ENCODE data around the gene PDE9A. TPM values are rescaled to one million over a fixed set of nuclear protein-coding genes. Genes with fewer than 3 reads are reported as not detected.
A peak's percentile ranks its signal among the peaks of the same experiment; 100 is the strongest.

Gene PDE9A
- total and polyA plus RNA-seq, 2 experiments from 2014 or later: not detected

DNA sequence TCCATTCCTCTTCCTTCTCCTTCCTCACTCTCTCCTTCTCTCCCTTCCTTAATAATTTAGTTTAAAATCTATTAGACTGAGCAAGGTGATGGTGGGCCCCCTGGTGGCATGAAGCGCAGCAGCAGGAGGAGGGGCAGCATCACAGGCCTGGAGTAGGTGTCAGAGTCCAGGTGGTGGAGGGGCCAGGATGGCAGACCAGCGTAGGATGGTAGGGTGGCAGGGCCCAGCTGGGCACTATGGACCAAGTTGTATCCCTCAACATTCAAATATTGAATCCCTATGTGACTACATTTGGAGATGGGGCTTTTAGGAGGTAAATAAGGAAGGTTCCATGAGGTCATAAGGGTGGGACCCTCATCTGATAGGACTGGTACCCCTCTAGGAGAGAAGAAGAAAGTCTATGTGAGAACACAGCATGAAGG, 164.9 kb downstream of the PDE9A start:
- Histone ChIP-seq H3K9me3 (ENCODE audit: low read depth) (no peaks in the 10 kb centered on the region), H3K4me3 (no peak overlapping the region), H2AFZ (no peak overlapping the region), H3F3A (ENCODE audit: insufficient read depth) (no peaks in the 10 kb centered on the region), H3K79me2 (ENCODE audit: insufficient read depth) (no peaks in the 10 kb centered on the region), H3K4me2 (ENCODE audit: unreplicated experiment) (no peak overlapping the region), H3K27me3 (replicated peaks; ENCODE audit: insufficient read depth) (peaks cover 27% of the 10 kb centered on the region; the same call in 1 of the 2 replicates), H3K9ac (no peak overlapping the region), H3K4me1 (ENCODE audit: insufficient read depth) (no peaks in the 10 kb centered on the region), H3K27ac (no peak overlapping the region), H3K36me3 (ENCODE audit: low read depth) (no peaks in the 10 kb centered on the region), H3K9me2 (ENCODE audit: insufficient read depth) (no peaks in the 10 kb centered on the region), H4K20me1 (ENCODE audit: insufficient read depth) (no peaks in the 10 kb centered on the region)
- DNase-seq: peak; percentile 73
- TF ChIP-seq EZH2 (IDR thresholded peaks at IDR 0.05; ENCODE audit: insufficient read depth, poor library complexity, severe bottlenecking): no peak
- TF ChIP-seq EZH2phosphoT487 (IDR thresholded peaks at IDR 0.05; ENCODE audit: insufficient read depth, low read depth): no peak
- WGBS, 2 experiments (ENCODE audit: low coverage in 1 of 2, low lambda C conversion rate in 2 of 2, missing lambda C conversion rate in 2 of 2): 2 to 4% methylated on average over 2 of the region's 2 CpGs
- in situ Hi-C loops (cut with MboI): loop anchor here (25.0 kb wide), 1 partner anchor 656 kb away; no protein-coding TSS in a partner anchor

DNA sequence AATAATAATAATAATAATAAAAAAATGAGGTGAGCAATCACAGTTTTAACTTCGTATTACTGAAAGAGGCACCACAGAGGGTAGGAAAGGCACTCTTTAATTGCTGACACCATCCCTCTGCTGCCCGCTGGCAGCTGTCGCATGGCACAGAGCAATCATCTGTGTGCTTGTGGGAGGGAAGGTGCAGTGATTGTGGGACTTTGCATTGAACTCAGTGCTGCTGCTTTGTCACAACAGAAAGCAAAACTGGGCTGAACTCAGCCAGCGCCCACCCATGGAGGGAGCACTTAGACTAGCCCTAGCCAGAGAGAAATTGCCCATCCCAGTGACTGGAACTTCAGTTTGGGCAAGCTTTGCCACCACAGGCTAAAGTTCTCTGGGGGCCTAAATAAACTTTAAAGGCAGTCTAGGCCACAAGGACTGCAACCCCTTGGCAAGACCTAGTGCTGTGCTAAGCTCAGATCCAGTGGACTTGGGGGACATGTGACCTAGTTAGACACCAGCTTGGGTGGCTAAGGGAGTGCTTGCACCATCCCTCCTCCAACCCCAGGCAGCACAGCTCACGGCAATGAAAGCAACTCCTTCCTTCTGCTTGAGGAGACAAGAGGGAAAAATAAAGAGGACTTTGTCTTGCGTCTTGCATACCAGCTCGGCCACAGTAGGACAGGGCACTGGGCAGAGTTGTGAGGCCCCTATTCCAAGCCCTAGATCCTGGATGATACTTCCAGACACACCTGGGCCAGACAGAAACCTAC, 166.6 kb downstream of the PDE9A start:
- H3K79me2 ChIP-seq (ENCODE audit: insufficient read depth): no peaks in the 10 kb centered on the region
- no peaks in the 10 kb centered on the region for H3K4me1 ChIP-seq (ENCODE audit: insufficient read depth)
- no peak overlapping the region for H3K4me2 ChIP-seq (ENCODE audit: unreplicated experiment)
- no peak overlapping the region for H3K4me3 ChIP-seq
- no peaks in the 10 kb centered on the region for H3K36me3 ChIP-seq (ENCODE audit: low read depth)
- H3F3A ChIP-seq (ENCODE audit: insufficient read depth): no peaks in the 10 kb centered on the region
- in situ Hi-C loops (cut with MboI): loop anchor here (5.0 to 25.0 kb wide), 2 partner anchors 228 to 658 kb away; no protein-coding TSS in a partner anchor
- no peak for TF ChIP-seq EZH2 (IDR thresholded peaks at IDR 0.05; ENCODE audit: insufficient read depth, poor library complexity, severe bottlenecking)
- TF ChIP-seq EZH2phosphoT487 (IDR thresholded peaks at IDR 0.05; ENCODE audit: insufficient read depth, low read depth): no peak
- H3K9me2 ChIP-seq (ENCODE audit: insufficient read depth): no peaks in the 10 kb centered on the region
- H3K9me3 ChIP-seq (ENCODE audit: low read depth): no peaks in the 10 kb centered on the region
- peaks cover 20% of the 10 kb centered on the region; the same call in 1 of the 2 replicates for H3K27me3 ChIP-seq (replicated peaks; ENCODE audit: insufficient read depth)
- H2AFZ ChIP-seq: no peak overlapping the region
- 71 to 80% methylated on average over 7 of the region's 7 CpGs for WGBS, 2 experiments (ENCODE audit: low coverage in 1 of 2, low lambda C conversion rate in 2 of 2, missing lambda C conversion rate in 2 of 2)
- no peak overlapping the region for H3K9ac ChIP-seq
- DNase-seq: no peak
- no peaks in the 10 kb centered on the region for H4K20me1 ChIP-seq (ENCODE audit: insufficient read depth)
- no peak overlapping the region for H3K27ac ChIP-seq

DNA sequence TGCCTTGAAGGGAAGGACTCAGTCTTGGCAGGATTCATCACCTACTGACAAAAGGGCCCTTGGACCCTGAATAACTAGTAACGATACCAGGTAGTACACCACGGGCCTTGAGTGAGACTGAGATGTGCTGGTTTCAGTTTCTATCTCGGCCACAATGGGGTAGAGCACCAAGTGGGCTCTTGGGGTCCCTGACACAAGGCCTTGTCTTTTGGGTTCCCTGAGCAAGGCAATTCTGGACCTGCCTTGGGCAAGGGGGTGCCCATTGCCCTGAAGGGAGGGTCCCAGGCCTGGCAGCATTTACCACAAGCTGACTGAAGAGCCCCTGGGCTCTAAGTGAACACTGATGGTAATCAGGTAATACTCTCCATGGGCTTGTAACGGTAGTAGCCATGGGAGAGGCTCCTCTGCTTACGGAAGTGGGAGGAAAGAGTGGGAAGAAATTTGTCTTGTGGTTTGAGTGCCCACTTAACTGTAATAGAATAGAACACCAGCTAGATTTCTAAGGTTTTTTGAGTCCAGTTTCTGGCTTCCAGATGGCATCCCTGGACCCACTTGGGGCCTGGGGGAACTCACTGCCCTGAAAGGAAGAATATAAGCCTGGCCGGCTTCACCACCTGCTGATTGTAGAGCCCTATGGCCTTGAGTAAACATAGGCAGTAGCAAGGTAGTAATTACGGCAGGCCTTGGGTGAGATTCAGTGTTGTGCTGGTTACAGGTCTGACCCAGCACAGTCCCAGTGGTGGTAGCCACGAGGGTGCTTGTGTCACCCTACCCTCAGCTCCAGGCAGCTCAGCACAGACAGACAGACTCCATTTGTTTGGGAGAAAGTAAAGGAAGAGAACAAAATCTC, 167.4 kb downstream of the PDE9A start:
- Histone ChIP-seq H3K9ac (no peak overlapping the region), H4K20me1 (ENCODE audit: insufficient read depth) (no peaks in the 10 kb centered on the region), H2AFZ (no peak overlapping the region), H3K9me2 (ENCODE audit: insufficient read depth) (no peaks in the 10 kb centered on the region), H3K4me1 (ENCODE audit: insufficient read depth) (no peaks in the 10 kb centered on the region), H3K4me3 (no peak overlapping the region), H3K36me3 (ENCODE audit: low read depth) (no peaks in the 10 kb centered on the region), H3F3A (ENCODE audit: insufficient read depth) (no peaks in the 10 kb centered on the region), H3K4me2 (ENCODE audit: unreplicated experiment) (no peak overlapping the region), H3K9me3 (ENCODE audit: low read depth) (no peaks in the 10 kb centered on the region), H3K27me3 (replicated peaks; ENCODE audit: insufficient read depth) (peaks cover 20% of the 10 kb centered on the region; the same call in 1 of the 2 replicates), H3K27ac (no peak overlapping the region), H3K79me2 (ENCODE audit: insufficient read depth) (no peaks in the 10 kb centered on the region)
- TF ChIP-seq EZH2phosphoT487 (IDR thresholded peaks at IDR 0.05; ENCODE audit: insufficient read depth, low read depth) (no peak), EZH2 (IDR thresholded peaks at IDR 0.05; ENCODE audit: insufficient read depth, poor library complexity, severe bottlenecking) (no peak)
- no peak for DNase-seq
- WGBS, 2 experiments (ENCODE audit: low coverage in 1 of 2, low lambda C conversion rate in 2 of 2, missing lambda C conversion rate in 2 of 2): 60 to 70% methylated on average over 8 of the region's 8 CpGs
- in situ Hi-C loops (cut with MboI): loop anchor here (5.0 to 25.0 kb wide), 2 partner anchors 229 to 659 kb away; no protein-coding TSS in a partner anchor

Other genes with a start within 250 kb of the PDE9A start
- not detected in 2 replicates for gene UBASH3A, start 249.7 kb upstream of the PDE9A start, total RNA-seq (2014; rRNA removed; shearing (Covaris generic))
- not detected in 2 replicates for gene UBASH3A, start 249.7 kb upstream of the PDE9A start, polyA plus RNA-seq (2016; fragmentation: Nextera tagmentation; extraction: Ambion mirVana)
- gene RSPH1, start 157.4 kb upstream of the PDE9A start, total RNA-seq (2014; rRNA removed; shearing (Covaris generic)): 0.32 TPM in 1 of 2 replicates, not detected in the other
- 0.14 TPM in 1 of 2 replicates, not detected in the other for gene RSPH1, start 157.4 kb upstream of the PDE9A start, polyA plus RNA-seq (2016; fragmentation: Nextera tagmentation; extraction: Ambion mirVana)
- gene SLC37A1, start 139.8 kb upstream of the PDE9A start, total RNA-seq (2014; rRNA removed; shearing (Covaris generic)): not detected in 2 replicates
- 0.23 TPM in 1 of 2 replicates, not detected in the other for gene SLC37A1, start 139.8 kb upstream of the PDE9A start, polyA plus RNA-seq (2016; fragmentation: Nextera tagmentation; extraction: Ambion mirVana)
- 8.6 and 13.5 TPM in 2 replicates for gene WDR4, start 225.9 kb downstream of the PDE9A start, total RNA-seq (2014; rRNA removed; shearing (Covaris generic))
- 11.9 and 12.5 TPM in 2 replicates for gene WDR4, start 225.9 kb downstream of the PDE9A start, polyA plus RNA-seq (2016; fragmentation: Nextera tagmentation; extraction: Ambion mirVana)
- gene NDUFV3, start 239.7 kb downstream of the PDE9A start, total RNA-seq (2014; rRNA removed; shearing (Covaris generic)): 44.9 and 56.8 TPM in 2 replicates
- gene NDUFV3, start 239.7 kb downstream of the PDE9A start, polyA plus RNA-seq (2016; fragmentation: Nextera tagmentation; extraction: Ambion mirVana): 46.8 and 49.2 TPM in 2 replicates